GM19324 (cell line): Measurements from ENCODE around the gene RHOF.
"Not testable (repeated sequence)": the region's sequence is repeated elsewhere in the genome, so short reads cannot be mapped to it uniquely, and the experiment has no call there.

ENCODE experiments used
- ATAC-seq: cut with Tn5 transposase; IDR thresholded peaks from one replicate; pipeline ENCODE4 v1.9.1; 2021; ENCODE audit warnings: mild to moderate bottlenecking, moderate library complexity; ENCODE audit not compliant: unreplicated experiment, low FRiP score

The RHOF gene

DNA sequence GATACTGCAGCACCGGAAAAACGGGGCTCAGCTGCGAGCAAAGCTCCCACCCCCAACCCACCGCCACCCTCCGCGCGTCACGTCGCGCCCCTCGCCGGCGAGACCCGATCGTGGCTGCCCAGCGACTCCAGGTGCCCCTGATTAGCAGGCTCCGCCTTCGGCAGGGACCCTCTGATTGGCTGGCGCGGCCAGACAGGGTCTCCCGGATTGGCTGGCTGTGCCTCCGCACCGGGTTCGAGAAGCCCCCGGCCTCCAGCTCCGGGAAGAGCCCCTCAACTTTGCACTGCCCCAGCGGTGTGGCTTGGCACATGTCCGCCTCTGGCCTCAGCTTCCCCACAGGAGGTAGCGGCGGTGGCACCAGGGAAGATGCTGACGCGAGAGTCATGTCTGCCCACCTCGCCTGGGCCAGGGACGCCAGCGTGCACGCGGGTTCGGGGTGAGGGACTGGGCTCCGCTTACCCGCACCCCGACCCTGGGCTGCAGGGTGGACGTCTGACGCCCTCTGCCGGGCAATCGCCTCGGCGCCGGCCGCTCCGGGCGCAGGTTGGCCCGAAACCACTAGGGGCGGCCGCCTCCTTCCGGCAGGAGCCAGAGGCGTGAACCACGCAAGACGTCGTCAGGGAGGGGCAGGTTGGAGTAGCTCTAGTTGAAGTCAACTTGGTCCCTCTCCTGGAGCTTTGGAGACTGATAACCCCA, 498 bp upstream of the RHOF start:
- peak; percentile 48 for ATAC-seq

DNA sequence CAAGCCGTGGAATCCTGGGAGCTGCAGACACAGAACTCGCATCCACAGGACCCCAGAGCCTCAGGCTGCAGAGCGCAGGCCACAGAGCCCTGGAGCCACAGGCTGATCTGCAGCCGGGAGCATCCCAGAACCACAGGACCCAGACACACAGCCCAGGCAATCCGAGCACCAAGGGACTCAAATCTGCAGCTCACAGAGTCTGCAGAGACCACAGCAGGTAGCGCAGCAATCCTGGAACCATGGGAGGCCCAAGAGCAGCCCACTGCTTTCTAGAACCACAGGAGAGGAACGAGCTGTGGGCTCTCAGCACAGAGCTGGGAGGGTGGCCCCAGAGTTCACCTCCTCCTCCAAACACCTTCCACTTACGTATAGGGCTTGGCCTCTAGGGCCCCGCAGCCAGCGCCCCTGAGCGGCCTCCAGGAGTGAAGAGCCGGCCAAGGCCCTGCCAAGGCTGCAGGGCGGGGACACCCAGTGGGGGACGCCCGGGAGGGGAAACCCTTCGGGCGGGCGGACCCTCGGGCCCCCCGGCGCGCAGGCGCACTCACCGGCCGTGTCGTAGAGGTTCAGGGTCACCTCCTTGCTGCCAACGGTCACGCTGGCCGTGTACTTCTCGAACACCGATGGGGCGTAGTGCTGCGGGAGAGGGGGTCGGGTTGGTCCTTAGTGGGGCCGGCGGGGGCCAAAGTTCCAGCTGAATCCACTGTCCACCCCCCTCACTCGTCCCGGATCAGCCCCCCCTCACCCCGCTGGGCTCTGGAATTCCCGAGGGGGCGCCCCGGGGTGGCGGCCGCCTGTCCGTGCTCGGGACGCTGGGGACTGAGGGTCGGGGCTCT, 665 bp downstream of the RHOF start:
- no peak for ATAC-seq

DNA sequence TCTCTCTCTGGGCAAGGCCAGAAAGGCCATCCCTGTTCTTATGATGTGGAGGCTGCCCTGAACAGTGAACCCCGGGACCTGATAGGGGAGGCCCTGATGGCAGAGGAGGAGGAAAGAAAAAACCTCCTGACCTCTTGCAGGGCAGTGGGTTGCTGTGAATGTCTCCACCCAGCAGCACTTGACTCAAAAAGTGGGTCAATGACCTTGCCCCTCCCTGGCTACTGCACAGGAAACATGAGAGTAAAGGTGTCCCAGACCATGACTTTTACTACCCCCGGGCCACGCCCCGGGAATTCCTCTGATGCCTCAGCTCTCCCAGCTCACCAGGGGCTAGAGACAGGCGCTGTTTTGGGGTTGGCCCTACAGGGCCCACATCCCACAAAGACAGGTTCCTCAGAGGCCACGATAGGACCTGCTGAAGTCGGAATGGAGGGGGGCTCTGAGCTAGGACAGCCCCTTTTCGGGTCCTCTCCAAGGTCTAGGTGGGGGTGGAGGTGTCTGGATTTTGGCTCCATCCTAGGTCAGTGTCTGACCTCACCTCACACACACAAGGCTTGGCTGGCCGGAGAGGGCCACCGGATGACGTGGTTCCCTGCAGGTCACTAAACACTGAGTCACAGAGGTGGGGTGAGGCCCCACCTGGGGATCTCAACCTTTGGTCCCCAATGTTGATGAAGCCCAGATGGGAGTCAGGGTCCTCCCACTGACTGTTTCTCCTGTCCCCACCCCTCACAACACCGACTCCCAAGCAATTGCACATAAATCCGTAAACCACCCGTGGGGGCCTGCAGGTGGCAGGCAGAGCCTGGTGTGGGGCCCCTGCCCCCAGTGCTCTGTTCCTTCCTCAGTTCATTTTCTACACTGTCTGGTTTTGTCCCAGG, 1.6 kb downstream of the RHOF start:
- ATAC-seq = no peak

DNA sequence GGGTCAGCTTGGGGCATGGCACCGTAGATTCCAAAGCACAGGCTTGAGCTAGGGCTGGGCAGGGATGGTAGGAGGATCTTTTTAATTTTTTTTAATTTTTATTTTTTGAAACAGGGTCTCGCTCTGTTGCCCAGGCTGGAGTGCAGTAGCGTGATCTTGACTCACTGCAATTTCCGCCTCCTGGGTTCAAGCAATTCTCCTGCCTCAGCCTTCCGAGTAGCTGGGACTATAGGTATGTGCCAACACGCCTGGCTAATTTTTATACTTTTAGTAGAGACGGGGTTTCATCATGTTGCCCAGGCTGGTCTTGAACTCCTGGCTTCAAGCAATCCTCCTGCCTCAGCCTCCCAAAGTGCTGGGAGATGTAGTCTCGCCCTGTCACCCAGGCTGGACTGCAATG, 2.7 kb downstream of the RHOF start:
- ATAC-seq = not testable (repeated sequence)

DNA sequence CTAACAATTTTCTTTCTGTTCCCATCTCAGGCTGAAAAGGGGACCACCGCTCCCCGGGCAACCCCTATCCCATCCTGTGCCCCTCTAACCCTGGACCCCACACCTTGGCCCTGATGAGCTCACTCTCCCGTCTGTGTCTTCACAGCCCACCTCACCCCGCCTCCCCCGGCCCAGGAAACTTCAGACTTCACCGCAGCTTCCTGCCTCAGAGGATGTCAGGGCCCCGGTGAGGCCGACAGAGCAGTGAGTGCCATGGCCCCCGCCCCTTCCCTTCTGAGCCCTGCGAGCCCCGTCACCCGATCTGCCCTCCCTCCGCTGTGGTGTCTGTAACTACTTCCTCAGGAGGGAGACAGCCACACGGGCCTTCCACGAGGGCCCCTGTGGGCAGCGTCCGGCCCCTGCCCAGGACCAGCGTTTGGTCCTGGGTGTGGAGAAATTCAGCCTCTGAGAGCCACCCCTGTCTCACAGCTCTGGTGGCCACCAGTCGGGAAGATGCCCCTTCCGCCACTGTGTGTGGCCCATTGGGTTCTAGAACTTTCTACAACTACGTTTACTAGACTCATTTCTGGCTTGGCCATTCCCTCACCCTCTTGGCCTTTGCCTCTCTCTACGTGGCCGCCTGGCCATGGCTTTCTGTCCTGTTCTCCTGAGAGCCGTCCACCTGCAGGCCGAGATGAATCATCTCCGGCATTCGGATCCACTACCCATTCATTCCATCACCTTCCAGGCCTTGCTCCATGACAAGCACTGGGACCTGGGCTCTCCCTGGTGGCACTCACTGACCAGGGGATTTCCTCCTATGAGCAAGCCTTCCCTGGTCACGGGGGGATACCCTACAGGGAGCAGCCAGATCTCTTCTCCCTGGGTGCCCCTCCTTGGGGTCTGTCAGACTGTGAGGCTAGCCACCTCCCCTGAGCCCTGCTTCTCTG, 3.4 kb downstream of the RHOF start:
- peak; percentile 48 for ATAC-seq

DNA sequence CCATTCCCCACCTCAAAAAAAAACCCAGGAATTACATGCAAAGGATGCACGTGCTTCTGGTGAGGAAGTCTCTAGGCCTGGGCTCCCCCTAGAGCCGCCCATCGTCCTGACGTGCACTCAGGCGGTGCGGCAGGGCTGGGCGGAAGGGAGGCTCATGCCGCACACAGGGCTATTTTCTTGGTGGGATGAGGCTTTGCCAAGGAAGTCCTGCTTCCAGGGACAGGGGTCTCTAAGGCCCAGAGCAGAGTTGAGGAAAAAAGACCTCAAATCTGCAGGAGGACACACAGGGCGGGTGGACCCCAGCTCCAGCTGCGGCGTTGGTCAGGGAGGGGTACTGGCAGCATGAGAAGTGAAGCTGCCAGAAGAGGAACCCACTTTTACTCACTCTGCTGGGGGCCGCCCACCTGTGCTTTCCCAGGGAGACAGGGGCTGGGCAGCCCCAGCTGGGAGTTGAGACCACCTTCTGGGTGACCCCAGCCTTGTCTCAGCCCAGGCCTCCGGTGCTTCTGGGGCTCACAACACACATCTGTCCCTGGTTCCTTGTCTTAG, 4.2 kb downstream of the RHOF start:
- no peak for ATAC-seq

DNA sequence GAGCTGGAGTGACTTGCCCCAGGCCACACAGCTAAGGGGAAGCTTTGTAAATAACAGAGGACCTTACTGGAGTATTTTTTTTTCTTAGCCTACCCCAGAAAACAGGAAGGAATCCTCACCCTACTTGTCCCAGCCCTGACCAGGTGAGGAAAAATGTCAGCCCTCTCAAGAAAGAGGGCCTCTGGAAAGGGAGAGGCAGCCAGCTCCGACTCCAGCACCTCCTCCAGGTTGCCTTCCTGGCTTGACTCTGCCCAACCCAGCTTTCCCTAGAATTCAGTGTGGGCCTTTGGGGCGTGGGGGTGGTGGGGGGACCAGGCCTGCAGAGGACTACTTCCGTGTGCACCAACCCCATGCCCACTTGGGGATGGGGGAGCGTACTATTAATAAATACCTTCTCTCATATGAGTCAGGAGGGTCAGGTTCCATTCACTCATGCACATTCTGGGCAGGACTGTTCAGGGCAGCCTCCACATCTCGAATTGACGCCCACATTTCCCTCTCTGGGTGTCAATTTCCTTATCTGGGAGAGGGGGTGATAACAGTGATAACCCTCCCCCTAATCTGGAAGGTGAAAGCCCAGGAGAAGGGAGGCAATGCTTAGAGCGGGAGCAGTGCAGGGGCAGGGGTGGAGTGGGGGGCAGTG, 5.2 kb downstream of the RHOF start:
- no peak for ATAC-seq

DNA sequence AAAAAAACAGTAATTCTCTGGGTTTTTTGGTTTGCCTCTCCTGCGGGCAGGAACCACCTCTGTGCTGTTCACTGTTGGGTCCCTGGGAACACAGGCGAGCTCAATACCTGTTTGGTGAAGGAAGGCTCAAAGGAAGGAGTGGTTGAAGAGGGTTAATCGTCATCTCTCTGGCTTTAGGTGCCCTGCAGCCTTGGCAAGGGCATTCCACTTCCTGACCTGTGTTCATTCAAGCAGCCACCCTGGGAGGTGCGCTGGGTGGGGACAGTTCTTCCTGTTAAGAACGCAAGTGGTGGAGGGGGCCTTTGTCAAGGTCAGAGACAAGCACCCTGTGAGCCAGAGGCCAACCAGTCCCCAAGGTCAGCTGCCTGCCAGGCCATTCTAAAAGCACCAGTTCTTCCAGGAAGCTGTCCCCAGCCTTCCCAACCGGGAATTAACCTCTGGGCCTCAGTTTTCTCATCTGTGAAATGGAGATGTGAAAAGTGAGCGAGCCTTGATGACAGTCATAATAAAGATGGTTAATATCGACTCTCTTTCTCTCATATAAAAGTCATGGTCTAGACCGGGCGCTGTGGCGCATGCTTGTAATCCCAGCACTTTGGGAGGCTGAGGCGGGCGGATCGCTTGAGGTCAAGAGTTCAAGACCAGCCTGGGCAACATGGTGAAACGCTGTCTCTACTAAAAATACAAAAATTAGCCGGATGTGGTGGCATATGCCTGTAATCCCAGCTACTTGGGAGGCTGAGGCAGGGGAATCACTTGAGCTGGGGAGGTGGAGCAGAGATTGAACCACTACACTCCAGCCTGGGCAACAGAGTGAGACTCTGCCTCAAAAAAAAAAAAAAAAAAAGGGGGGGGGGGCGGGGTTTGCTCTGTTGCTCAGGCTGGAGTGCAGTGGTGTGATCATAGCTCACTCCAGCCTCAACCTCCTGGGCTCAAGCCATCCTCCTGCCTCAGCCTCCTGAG, 6.1 kb downstream of the RHOF start:
- ATAC-seq = no peak

DNA sequence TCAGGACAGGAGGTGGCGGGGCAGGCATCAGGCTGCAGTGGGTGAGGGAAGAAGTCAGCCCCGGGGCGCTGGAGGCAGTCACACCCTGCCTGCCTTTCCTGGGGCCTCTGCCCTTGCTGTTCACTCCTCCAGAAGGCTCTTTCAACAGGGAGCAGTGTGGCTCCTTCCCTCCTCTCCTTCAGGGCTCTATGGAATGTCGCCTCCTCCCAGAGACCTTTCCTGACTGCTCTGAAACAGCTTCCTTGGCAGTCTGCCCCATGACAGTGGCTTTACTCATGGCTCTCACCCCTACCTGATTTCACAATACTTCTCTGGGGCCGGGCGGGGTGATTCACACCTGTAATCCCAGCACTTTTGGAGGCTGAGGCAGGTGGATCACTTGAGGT, 7.1 kb downstream of the RHOF start:
- no peak for ATAC-seq

DNA sequence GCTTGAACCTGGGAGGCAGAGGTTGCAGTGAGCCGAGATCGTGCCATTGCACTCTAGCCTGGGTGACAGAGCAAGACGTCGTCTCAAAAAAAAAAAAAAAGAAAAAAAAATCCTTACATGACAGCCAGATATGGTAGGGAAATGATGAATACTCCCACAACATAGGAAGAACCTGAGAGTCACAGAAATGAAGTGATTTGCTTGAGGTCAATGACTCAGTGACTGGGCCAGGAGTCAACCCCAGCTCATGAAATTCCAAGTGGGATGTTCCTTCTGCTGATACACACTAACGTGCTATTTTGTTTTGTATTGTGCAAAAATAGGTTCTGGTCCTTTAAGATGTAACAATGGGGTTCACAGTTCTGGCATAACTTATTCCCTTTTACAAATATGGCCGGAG, 9.0 kb downstream of the RHOF start:
- ATAC-seq = no peak

DNA sequence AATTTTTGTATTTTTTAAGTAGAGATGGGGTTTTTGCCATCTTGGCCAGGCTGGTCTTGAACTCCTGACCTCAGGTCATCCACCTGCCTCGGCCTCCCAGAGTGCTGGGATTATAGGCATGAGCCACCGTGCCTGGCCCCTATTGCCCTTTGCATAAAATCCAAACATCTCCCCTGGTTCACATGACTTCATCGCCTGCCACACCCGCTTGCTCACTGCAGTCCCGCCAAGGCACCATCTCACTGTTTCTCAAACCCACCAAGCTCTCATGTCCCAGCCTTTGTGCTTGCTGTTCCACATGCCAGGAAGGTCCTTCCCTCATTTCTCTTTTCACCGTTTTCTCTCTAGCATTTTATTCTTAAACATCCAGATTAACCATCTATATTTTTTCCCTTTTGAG, 9.7 kb downstream of the RHOF start:
- ATAC-seq = no peak

DNA sequence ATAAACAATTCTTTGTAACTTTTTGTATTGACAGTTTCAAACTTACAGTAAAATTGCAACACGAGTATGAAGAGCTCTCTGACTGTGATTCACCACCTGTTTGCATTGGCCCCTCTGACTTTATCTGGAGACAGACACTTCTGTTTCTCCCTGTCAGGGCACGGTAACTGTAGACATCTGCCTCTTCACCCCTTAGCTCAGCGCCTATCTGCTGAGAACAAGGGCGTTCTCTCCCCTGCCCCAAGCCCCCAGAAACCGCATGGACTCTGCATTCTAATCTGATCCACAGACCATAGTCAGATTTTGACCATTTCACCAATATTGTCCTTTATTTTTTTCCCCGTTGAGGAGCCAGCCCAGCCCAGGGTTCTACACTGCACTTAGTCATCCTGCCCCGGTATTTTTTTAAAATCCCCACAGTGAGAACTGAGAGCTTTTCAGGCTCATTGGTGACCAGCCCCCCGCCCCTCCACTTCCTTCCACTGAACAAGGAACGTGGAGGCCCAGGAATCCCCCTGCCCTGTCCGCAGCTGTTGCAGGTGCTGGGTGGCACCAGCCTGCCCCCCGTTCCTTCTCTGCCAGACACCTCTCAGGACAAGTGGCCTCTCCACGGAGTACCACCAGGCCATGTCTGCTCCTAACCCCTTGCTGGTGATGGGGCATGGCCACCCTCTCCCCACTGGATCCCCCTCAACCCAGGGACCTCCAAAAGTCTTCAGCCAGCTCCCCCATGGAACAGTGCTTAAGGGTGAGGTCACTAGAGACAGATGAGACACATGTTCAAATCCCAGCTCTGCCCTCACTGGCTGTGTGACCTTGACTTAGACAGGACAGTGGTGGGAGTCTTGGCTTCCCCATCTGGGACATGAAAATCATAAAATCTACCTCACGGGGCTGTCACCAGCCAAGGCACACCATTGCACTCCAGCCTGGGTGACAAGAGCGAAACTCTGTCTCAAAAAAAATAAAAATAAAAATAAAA, 11.2 kb downstream of the RHOF start:
- ATAC-seq = no peak

DNA sequence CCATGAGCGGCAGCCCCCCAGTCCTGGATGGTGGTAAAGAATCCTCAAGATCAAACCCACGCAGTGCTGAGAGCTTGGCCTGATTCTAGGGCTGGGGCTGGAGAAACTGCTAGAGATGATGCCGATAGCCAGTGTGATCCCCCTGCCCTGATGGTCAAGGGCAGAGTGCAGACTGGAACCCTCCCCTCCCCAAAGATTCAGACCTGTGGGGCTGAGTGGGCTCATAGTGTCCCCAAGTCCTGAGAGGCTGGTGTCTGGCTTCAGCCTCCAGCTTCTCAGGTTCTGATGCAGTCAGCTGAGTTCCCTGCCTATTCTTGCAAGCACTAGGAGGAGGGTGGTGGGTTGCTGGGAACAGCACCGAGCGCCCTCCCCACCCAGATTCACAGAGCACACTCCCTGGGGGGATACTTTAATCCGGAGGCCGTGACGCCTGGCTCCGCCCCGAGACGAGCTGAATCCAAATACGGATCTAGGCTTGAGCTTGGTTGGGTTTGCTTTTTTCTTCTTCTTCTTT, 11.9 kb downstream of the RHOF start:
- no peak for ATAC-seq

DNA sequence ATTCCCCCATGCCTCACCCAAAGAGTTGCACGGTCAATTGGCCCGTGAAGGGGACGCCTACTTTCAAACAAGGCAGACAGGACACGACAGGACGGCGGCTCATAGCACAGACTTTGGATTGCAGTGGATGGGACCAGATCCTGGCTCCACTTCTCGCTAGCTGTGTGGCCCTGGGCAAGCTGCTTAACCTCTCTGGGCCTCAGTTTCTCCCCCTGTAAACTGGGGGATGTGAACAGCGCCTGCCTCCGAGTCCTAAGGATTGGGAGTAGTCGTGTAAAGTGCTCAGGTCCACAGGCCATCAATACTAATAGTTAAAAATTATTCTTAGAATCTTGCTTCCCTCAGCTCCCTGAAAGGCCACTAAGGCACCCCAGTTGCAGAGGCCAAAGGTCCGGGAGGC, 13.1 kb downstream of the RHOF start:
- ATAC-seq = no peak

DNA sequence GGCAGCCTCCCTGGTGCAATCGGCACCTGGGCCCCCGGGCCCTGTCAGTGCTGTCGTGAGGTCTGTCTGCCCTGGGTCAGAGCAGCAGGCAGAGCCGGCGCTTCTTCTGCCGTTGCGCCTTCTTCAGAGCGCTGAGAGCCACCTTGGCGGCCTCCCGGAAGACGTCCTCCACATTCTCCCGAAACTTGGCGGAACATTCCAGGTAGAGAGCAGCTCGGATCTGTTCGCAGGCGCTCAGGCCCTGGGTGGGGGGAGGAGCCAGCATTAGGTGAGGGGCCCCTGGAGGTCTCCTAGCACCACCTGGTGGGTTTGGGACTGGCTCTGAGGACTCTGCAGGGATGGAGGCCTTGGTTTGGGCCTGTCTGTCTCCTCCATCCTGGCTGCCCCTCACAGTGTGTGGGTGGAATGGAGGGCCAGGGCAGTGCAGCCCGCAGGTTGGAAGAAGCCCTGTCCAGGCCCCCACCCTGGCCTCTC, 14.0 kb downstream of the RHOF start:
- ATAC-seq = no peak

DNA sequence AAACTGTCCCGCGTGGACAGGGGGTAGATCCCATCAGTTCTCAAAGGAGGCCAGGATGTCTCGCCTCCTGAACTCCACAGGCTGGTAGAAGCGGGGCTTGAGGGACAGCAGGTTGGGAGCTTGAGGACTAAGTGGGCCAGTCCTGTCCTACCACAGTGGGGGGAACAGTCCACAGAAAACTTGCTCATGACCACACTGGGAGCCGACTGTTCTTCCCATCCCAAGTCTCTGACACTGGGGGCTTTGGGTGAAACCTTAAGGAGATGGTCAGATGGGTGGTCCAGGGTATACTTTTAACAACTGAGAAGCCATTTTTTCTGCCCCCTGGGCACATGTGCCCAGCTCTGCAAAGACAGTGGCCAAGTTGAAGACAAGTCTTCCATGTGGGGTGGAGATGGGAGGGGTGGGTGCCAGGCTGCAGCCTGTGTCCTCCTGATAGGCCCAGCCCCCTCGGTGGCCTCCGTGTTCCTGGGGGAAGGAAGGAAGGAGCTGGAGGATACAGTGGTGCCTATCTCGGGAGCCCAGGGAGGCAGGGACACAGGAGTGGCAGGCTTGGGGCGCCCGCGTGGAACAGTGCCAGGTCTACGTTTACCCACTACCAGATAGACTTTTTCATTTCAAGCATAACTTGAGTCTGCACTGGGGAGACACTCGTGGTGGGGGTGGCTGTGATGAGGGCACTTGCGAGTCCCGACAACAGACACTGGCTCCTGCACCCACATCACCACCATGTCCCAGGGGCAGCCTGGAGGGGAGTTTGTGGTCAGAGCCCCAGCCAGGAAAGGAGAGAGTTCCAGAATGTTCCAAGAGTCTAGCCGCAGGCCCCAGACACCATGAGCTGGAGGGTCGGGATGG, 14.7 kb downstream of the RHOF start:
- ATAC-seq = no peak
